Memory B cell (primary cell): Measurements from ENCODE around the gene NGDN.

ENCODE experiments used
- ATAC-seq: fragments of 150-1000 bp; cut with Tn5 transposase; 2 replicates; pipeline ENCODE4 v1.10.0; 2021; ENCODE audit warnings: low read depth, mild to moderate bottlenecking, moderate library complexity
- DNase-seq, 2 donors: peaks; one replicate each; pipeline ENCODE4 v3.0.0; 2022; ENCODE audit warnings: low spot score in 2 of 2
- H3K27ac Mint-ChIP-seq: one replicate; pipeline ENCODE4 v1.8.0; 2022; ENCODE audit warnings: mild to moderate bottlenecking, moderate library complexity, mixed read lengths
- H3K27me3 Mint-ChIP-seq: one replicate; pipeline ENCODE4 v1.8.0; 2022; ENCODE audit warnings: mixed read lengths
- H3K36me3 Mint-ChIP-seq: one replicate; pipeline ENCODE4 v1.8.0; 2022; ENCODE audit warnings: mild to moderate bottlenecking, mixed read lengths
- H3K4me1 Mint-ChIP-seq: one replicate; pipeline ENCODE4 v1.8.0; 2022; ENCODE audit warnings: mixed read lengths
- H3K4me3 Mint-ChIP-seq: one replicate; pipeline ENCODE4 v1.8.0; 2022; ENCODE audit warnings: mild to moderate bottlenecking, moderate library complexity, mixed read lengths
- H3K9me3 Mint-ChIP-seq: one replicate; pipeline ENCODE4 v1.8.0; 2022; ENCODE audit warnings: mixed read lengths

Gene NGDN

GRCh38 chr14:23478109-23478759, 8.7 kb downstream of the NGDN start:
- peaks cover 29% of the 10 kb centered on the region for H3K36me3 Mint-ChIP-seq
- H3K4me1 Mint-ChIP-seq, result peaks cover 8% of the 10 kb centered on the region
- peak; percentile 57 for DNase-seq
- no peaks in the 10 kb centered on the region for H3K27me3 Mint-ChIP-seq
- no peaks in the 10 kb centered on the region for H3K9me3 Mint-ChIP-seq
- ATAC-seq, result peak; percentile 79
- H3K27ac Mint-ChIP-seq, result peak overlapping the region; percentile 41
- H3K4me3 Mint-ChIP-seq, result no peak overlapping the region

- ATAC-seq (no peak), DNase-seq (no peak)
- Mint-ChIP-seq H3K27me3 (no peaks in the 10 kb centered on the region), H3K36me3 (peaks cover 28% of the 10 kb centered on the region), H3K9me3 (no peaks in the 10 kb centered on the region), H3K27ac (no peak overlapping the region), H3K4me1 (peaks cover 8% of the 10 kb centered on the region), H3K4me3 (no peak overlapping the region)
These were observed 12.0 kb downstream of the NGDN start for GRCh38 chr14:23481362-23481970.

- DNase-seq (no peak), ATAC-seq (no peak)
- Mint-ChIP-seq H3K27ac (no peak overlapping the region), H3K27me3 (no peaks in the 10 kb centered on the region), H3K36me3 (peaks cover 29% of the 10 kb centered on the region), H3K4me1 (peaks cover 11% of the 10 kb centered on the region), H3K9me3 (no peaks in the 10 kb centered on the region), H3K4me3 (no peak overlapping the region)
These were observed 12.7 kb downstream of the NGDN start for GRCh38 chr14:23481979-23482822.

GRCh38 chr14:23482823-23483148, 13.3 kb downstream of the NGDN start:
- ATAC-seq, result no peak
- H3K27ac Mint-ChIP-seq, result no peak overlapping the region
- no peaks in the 10 kb centered on the region for H3K27me3 Mint-ChIP-seq
- H3K4me1 Mint-ChIP-seq, result peaks cover 11% of the 10 kb centered on the region
- peaks cover 28% of the 10 kb centered on the region for H3K36me3 Mint-ChIP-seq
- DNase-seq, result no peak
- H3K4me3 Mint-ChIP-seq, result no peak overlapping the region
- no peaks in the 10 kb centered on the region for H3K9me3 Mint-ChIP-seq

- peaks cover 10% of the 10 kb centered on the region for H3K4me1 Mint-ChIP-seq
- peaks cover 26% of the 10 kb centered on the region for H3K36me3 Mint-ChIP-seq
- no peaks in the 10 kb centered on the region for H3K9me3 Mint-ChIP-seq
- no peak for ATAC-seq
- DNase-seq, result no peak
- H3K27me3 Mint-ChIP-seq, result no peaks in the 10 kb centered on the region
- H3K4me3 Mint-ChIP-seq, result no peak overlapping the region
- peak overlapping the region; percentile 9 for H3K27ac Mint-ChIP-seq
These were observed 13.8 kb downstream of the NGDN start for GRCh38 chr14:23483236-23483854.

- Mint-ChIP-seq H3K36me3 (peaks cover 26% of the 10 kb centered on the region), H3K27me3 (no peaks in the 10 kb centered on the region), H3K9me3 (no peaks in the 10 kb centered on the region), H3K27ac (no peak overlapping the region), H3K4me1 (peaks cover 8% of the 10 kb centered on the region), H3K4me3 (no peak overlapping the region)
- DNase-seq (no peak), ATAC-seq (no peak)
These were observed 15.8 kb downstream of the NGDN start for GRCh38 chr14:23485326-23485725.

GRCh38 chr14:23486036-23486435, 16.5 kb downstream of the NGDN start:
- no peak for ATAC-seq
- no peak for DNase-seq
- Mint-ChIP-seq H3K9me3 (no peaks in the 10 kb centered on the region), H3K27me3 (no peaks in the 10 kb centered on the region), H3K4me3 (no peak overlapping the region), H3K4me1 (peaks cover 8% of the 10 kb centered on the region), H3K36me3 (peaks cover 26% of the 10 kb centered on the region), H3K27ac (no peak overlapping the region)

GRCh38 chr14:23487216-23487615, 17.7 kb downstream of the NGDN start:
- ATAC-seq, result no peak
- Mint-ChIP-seq H3K27me3 (no peaks in the 10 kb centered on the region), H3K4me1 (peaks cover 4% of the 10 kb centered on the region), H3K4me3 (no peak overlapping the region), H3K27ac (no peak overlapping the region), H3K9me3 (no peaks in the 10 kb centered on the region), H3K36me3 (peaks cover 22% of the 10 kb centered on the region)
- DNase-seq, result no peak

GRCh38 chr14:23492618-23493272, 23.2 kb downstream of the NGDN start:
- DNase-seq (no peak), ATAC-seq (no peak)
- Mint-ChIP-seq H3K36me3 (peaks cover 5% of the 10 kb centered on the region), H3K4me3 (no peak overlapping the region), H3K27ac (no peak overlapping the region), H3K27me3 (no peaks in the 10 kb centered on the region), H3K4me1 (no peaks in the 10 kb centered on the region), H3K9me3 (no peaks in the 10 kb centered on the region)

GRCh38 chr14:23494223-23494622, 24.7 kb downstream of the NGDN start:
- DNase-seq, result no peak
- Mint-ChIP-seq H3K27ac (no peak overlapping the region), H3K9me3 (no peaks in the 10 kb centered on the region), H3K4me1 (no peaks in the 10 kb centered on the region), H3K36me3 (peaks cover 3% of the 10 kb centered on the region), H3K27me3 (no peaks in the 10 kb centered on the region), H3K4me3 (no peak overlapping the region)
- ATAC-seq, result no peak

GRCh38 chr14:23512156-23512555, 42.7 kb downstream of the NGDN start:
- DNase-seq (no peak), ATAC-seq (no peak)
- Mint-ChIP-seq H3K36me3 (peaks cover 13% of the 10 kb centered on the region), H3K27me3 (no peaks in the 10 kb centered on the region), H3K4me1 (peaks cover 5% of the 10 kb centered on the region), H3K9me3 (no peaks in the 10 kb centered on the region), H3K27ac (no peak overlapping the region), H3K4me3 (peak overlapping the region; percentile 61)

- no peak for DNase-seq
- H3K27me3 Mint-ChIP-seq, result no peaks in the 10 kb centered on the region
- H3K4me3 Mint-ChIP-seq, result no peak overlapping the region
- no peaks in the 10 kb centered on the region for H3K9me3 Mint-ChIP-seq
- H3K27ac Mint-ChIP-seq, result no peak overlapping the region
- H3K4me1 Mint-ChIP-seq, result peaks cover 5% of the 10 kb centered on the region
- no peak for ATAC-seq
- H3K36me3 Mint-ChIP-seq, result peaks cover 10% of the 10 kb centered on the region
These were observed 43.7 kb downstream of the NGDN start for GRCh38 chr14:23513005-23513817.
